ENCODE results near the gene GTPBP3.
A peak's percentile ranks its signal among the peaks of the same experiment; 100 is the strongest.

GTPBP3 gene

GRCh38 chr19:17389957-17390664 is 52.8 kb downstream of the GTPBP3 start:
- peak; percentile 12 for DNase-seq

DNA sequence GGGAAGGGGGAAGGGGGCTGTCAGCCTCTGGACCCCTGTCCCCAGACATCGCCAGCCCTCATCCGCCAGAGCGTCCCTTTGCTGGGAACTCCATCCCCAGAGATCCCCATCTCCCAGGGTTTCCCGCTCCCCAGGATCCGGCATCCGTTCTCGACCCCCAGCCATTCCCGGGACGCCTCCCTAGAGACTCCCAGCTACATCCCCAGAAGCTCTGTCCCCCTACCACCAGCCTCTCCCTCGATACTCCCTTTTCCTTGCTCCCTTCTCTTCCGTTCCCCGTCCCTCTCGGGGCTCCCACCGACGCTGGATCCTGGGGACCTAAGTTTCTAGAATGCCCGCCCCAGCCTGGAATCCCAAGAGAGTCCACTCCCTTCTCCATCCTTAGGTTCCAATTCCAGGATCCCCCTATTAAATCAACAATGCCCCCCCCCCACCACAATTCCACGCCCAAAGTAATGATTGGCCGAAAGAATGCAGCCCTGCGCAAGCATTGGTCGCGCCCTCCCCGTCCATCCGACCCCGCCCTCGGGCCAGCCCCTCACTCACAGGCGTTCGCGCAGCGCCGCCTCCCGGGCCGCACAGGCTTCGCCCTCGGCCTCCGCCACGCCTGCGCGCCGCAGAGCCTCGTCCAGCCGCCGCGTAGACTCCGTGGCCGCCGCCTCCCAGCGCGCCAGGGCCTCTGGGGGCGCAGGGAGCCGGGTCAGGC is 53.5 kb downstream of the GTPBP3 start:
- DNase-seq = peak; percentile 94

DNA sequence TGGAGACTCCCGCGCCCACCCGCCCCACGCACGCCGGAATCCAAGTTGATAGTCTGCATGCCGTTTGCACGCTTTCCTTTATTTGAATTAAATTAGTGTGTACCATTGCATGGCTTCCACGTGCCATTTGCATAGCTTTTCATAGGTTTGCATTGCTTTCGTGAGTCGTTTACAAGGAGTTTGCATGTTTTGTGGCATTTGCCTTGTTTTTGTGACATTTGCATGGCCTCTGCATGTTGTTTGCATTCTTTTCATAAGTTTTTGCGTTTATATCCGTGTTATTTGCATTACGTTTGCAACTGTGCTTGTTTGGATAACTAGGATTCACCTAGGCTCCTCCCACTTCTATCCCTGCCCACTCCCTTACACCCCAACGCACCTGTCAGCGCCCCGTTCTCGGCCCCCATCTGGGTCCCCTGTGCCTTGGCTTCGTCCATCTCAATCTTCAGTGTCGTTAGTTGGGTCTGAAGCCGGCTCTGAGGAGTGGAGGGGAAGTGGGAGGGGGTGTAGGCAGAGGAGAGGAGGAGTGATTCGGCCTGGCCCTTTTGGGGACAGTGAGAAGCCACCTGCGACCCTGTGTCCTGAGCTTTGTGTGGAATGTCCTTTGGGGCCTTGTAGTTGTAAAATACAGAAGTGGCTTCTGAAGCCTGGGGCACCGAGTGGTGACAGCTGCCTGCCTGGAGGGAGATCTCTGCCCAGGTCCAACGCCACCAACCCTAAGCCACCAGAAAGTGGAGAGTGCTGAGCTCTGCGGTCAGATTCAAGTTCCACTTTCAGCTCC is 54.2 kb downstream of the GTPBP3 start:
- no peak for DNase-seq
